Parathyroid adenoma (tissue), 2 donors: ENCODE data around the gene SLC2A9.

Experiments
- H2AFZ ChIP-seq: fragments of 300-600 bp; sonication (generic); one replicate; pipeline ENCODE4 v1.7.0; 2017; ENCODE audit warnings: antibody characterized with exemption, mild to moderate bottlenecking
- H3K27ac ChIP-seq: fragments of 300-600 bp; sonication (generic); one replicate; pipeline ENCODE4 v1.7.0; 2017
- H3K27me3 ChIP-seq: fragments of 300-600 bp; sonication (generic); one replicate; pipeline ENCODE4 v1.7.0; 2017; ENCODE audit warnings: low read length; ENCODE audit not compliant: control insufficient read depth, insufficient read depth
- H3K36me3 ChIP-seq: fragments of 300-600 bp; sonication (generic); one replicate; pipeline ENCODE4 v1.7.0; 2017; ENCODE audit warnings: low read length; ENCODE audit not compliant: control insufficient read depth, insufficient read depth
- H3K4me1 ChIP-seq: fragments of 300-600 bp; sonication (generic); one replicate; pipeline ENCODE4 v1.7.0; 2017; ENCODE audit warnings: control low read depth
- H3K4me2 ChIP-seq: fragments of 300-600 bp; sonication (generic); one replicate; pipeline ENCODE4 v1.7.0; 2017; ENCODE audit warnings: low read length
- H3K4me3 ChIP-seq: fragments of 300-600 bp; sonication (generic); one replicate; pipeline ENCODE4 v1.7.0; 2017; ENCODE audit warnings: low read depth, low read length
- H3K79me2 ChIP-seq: fragments of 300-600 bp; sonication (generic); one replicate; pipeline ENCODE4 v1.7.0; 2017; ENCODE audit warnings: control low read depth
- H3K9ac ChIP-seq: fragments of 300-600 bp; sonication (generic); one replicate; pipeline ENCODE4 v1.7.0; 2017; ENCODE audit warnings: mild to moderate bottlenecking
- H3K9me3 ChIP-seq: fragments of 300-600 bp; sonication (generic); one replicate; pipeline ENCODE4 v1.7.0; 2017; ENCODE audit warnings: low read length; ENCODE audit not compliant: control insufficient read depth
- TF ChIP-seq, protein P1 (sequence below): fragments of 300-600 bp; sonication (generic); IDR thresholded peaks from one replicate; pipeline ENCODE4 v1.7.0; 2017; ENCODE audit warnings: antibody characterized with exemption, mild to moderate bottlenecking
- donor health status: primary hyperparathyroidism.

The SLC2A9 gene

DNA sequence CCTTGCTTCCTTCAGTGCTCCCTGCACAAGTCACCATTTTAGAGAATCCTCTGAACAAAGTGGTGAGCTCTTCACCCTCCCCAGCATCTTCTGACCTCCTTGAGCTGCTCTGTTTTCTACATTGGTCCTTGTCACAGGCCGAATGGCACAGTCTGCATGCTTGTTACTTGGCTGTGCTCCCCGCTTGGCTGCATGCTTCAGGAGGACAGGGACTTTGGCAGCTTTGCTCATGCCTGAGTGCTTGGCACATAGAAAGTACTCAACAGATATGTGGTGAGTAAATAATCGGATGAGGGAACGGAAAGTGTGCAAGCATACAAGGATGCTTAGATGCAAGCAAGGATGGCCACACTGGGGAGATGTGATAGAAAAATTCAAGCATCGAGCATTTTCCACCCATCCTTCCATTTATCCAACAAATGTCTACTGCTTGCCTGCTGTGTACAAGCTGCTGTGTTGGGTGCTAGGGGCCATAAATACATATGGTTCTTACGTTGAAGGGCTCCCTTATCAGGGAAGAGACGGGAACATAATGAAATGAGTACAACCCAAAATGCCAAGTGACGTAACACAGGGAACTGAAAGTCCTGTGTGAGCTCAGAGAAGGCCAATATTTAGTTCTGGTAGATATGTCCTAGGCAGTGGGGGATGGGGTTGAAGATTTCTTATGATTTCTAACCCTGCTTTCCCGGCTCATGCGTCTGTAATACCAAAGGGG is 31.2 kb downstream of the SLC2A9 start:
- Histone ChIP-seq H3K9ac (no peak overlapping the region), H3K4me3 (no peak overlapping the region), H2AFZ (no peak overlapping the region), H3K79me2 (no peaks in the 10 kb centered on the region), H3K36me3 (no peaks in the 10 kb centered on the region), H3K27ac (no peak overlapping the region), H3K27me3 (no peaks in the 10 kb centered on the region), H3K4me1 (no peaks in the 10 kb centered on the region), H3K9me3 (no peaks in the 10 kb centered on the region), H3K4me2 (no peak overlapping the region)
- TF ChIP-seq, protein P1, sequence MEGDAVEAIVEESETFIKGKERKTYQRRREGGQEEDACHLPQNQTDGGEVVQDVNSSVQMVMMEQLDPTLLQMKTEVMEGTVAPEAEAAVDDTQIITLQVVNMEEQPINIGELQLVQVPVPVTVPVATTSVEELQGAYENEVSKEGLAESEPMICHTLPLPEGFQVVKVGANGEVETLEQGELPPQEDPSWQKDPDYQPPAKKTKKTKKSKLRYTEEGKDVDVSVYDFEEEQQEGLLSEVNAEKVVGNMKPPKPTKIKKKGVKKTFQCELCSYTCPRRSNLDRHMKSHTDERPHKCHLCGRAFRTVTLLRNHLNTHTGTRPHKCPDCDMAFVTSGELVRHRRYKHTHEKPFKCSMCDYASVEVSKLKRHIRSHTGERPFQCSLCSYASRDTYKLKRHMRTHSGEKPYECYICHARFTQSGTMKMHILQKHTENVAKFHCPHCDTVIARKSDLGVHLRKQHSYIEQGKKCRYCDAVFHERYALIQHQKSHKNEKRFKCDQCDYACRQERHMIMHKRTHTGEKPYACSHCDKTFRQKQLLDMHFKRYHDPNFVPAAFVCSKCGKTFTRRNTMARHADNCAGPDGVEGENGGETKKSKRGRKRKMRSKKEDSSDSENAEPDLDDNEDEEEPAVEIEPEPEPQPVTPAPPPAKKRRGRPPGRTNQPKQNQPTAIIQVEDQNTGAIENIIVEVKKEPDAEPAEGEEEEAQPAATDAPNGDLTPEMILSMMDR: no peak

DNA sequence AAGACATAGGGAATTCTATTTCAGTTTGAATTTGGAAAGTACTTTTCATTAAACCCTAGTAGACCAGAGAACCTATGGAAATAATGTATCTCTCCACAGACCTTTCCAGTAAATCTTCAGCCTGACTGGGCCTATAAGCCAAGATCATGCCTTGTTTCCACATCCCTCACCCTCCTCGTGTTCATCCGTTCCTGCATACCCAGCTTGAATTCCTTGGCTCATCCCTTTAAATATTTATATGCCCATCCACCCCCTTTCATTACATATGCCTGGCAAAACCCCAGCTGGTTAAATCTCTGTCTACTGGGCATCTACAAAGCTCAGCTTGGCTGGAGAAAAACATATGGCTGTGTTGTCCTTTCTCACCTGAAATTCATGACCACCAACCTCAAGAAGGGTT is 32.4 kb downstream of the SLC2A9 start:
- TF ChIP-seq, protein P1: no peak
- H3K4me2 ChIP-seq: no peak overlapping the region
- no peaks in the 10 kb centered on the region for H3K27me3 ChIP-seq
- H3K27ac ChIP-seq: no peak overlapping the region
- no peaks in the 10 kb centered on the region for H3K9me3 ChIP-seq
- H3K4me3 ChIP-seq: no peak overlapping the region
- no peaks in the 10 kb centered on the region for H3K36me3 ChIP-seq
- no peaks in the 10 kb centered on the region for H3K4me1 ChIP-seq
- H2AFZ ChIP-seq: no peak overlapping the region
- no peak overlapping the region for H3K9ac ChIP-seq
- no peaks in the 10 kb centered on the region for H3K79me2 ChIP-seq

DNA sequence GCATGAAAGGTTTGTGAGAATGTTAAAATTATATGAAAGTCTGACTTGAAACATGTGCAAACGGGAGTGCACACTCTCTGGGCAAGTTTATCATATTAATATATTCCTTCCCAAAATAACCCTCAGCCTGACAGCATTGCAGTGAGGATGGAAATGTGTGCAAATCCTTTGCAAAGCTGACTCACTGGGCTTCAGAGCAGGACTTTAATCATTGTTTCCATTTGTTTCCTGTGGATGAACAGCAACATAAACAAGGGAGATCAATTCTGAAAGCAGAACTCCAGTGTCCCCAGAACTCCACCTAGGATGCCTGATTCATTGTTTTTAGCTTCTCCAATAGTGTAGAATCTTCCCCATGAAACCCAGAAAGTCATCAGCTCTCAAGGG is 32.9 kb downstream of the SLC2A9 start:
- H2AFZ ChIP-seq: no peak overlapping the region
- no peak overlapping the region for H3K27ac ChIP-seq
- no peak overlapping the region for H3K4me3 ChIP-seq
- H3K36me3 ChIP-seq: no peaks in the 10 kb centered on the region
- TF ChIP-seq, protein P1: no peak
- H3K4me1 ChIP-seq: no peaks in the 10 kb centered on the region
- no peaks in the 10 kb centered on the region for H3K9me3 ChIP-seq
- H3K27me3 ChIP-seq: no peaks in the 10 kb centered on the region
- H3K79me2 ChIP-seq: no peaks in the 10 kb centered on the region
- no peak overlapping the region for H3K9ac ChIP-seq
- H3K4me2 ChIP-seq: no peak overlapping the region

DNA sequence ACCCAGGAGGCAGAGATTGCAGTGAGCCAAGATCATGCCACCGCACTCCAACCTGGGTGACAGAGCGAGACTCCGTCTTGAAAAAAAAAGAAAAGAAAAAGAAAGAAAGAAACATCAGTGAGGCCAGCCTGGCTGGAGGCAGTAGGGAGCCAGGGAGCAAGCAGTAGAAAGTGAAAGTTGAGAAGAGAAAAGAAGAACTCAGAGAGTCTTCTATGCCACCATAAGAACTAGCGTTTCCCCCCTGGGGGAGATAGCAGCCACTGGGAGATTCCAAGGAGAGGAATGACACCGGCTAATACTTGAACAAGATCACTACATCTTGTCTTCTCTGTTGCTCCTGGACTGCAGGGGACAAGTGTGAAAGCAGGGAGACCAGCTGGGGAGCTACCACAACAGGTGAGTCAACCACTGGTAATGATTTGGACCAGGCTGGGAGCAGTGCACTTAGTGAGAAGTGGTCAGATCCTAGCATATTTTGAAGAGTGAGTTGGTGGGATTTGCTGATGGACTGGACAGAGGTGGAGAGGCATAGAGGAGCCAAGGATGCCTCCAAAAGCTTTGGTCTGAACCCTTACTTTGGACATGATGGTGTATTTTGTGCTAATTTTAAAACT is 33.4 kb downstream of the SLC2A9 start:
- TF ChIP-seq, protein P1: no peak
- no peak overlapping the region for H3K9ac ChIP-seq
- no peaks in the 10 kb centered on the region for H3K9me3 ChIP-seq
- no peak overlapping the region for H3K4me3 ChIP-seq
- no peaks in the 10 kb centered on the region for H3K79me2 ChIP-seq
- no peak overlapping the region for H3K27ac ChIP-seq
- no peaks in the 10 kb centered on the region for H3K4me1 ChIP-seq
- no peaks in the 10 kb centered on the region for H3K36me3 ChIP-seq
- H3K4me2 ChIP-seq: no peak overlapping the region
- no peaks in the 10 kb centered on the region for H3K27me3 ChIP-seq
- no peak overlapping the region for H2AFZ ChIP-seq

DNA sequence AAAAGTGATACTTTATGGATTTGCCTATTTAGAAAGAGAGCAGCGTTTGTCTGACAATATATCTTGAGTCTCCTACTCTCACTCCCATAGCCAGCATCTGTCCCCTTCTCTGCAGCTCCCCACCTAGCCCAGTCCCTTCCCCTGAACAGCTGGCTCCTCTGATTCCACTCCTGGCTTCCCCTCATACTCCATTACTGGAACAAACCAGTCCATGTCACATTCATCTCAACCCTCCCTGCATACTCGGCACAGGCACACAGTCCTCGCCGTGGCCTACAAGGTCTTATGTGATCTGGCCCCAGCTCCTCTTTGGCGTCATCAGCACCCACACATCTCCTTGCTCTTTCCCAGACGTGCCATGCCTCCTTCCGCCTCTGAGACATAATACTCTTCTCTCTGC is 36.7 kb downstream of the SLC2A9 start:
- Histone ChIP-seq H3K4me3 (no peak overlapping the region), H3K4me2 (no peak overlapping the region), H3K9ac (no peak overlapping the region), H2AFZ (no peak overlapping the region), H3K27me3 (no peaks in the 10 kb centered on the region), H3K27ac (no peak overlapping the region), H3K4me1 (no peaks in the 10 kb centered on the region), H3K79me2 (no peaks in the 10 kb centered on the region), H3K9me3 (no peaks in the 10 kb centered on the region), H3K36me3 (no peaks in the 10 kb centered on the region)
- TF ChIP-seq, protein P1: no peak
